Transverse colon (tissue), 4 donors: Measurements from ENCODE around the gene ODF2L. TPM values are rescaled to one million over a fixed set of nuclear protein-coding genes. Genes with fewer than 3 reads are reported as not detected.

Experiments
- DNase-seq: peaks from one replicate; pipeline ENCODE4 v3.0.0-alpha.2; 2019
- H3K27ac ChIP-seq, 4 donors: fragments of 200-600 bp; sonication (generic); 2 replicates each; pipeline ENCODE4 v1.5.1; 2016 to 2018; ENCODE audit warnings: inconsistent platforms in 4 of 4
- H3K27me3 ChIP-seq: fragments of 200-600 bp; sonication (generic); 2 replicates; pipeline ENCODE4 v1.5.1; 2017; ENCODE audit warnings: inconsistent platforms
- H3K36me3 ChIP-seq, 4 donors: fragments of 200-600 bp; sonication (generic); 2 replicates each; pipeline ENCODE4 v1.5.1; 2017 to 2019; ENCODE audit warnings: inconsistent platforms in 4 of 4
- H3K4me1 ChIP-seq, 4 donors: fragments of 200-600 bp; sonication (generic); 2 replicates each; pipeline ENCODE4 v1.5.1; 2017 to 2020; ENCODE audit warnings: inconsistent platforms in 4 of 4
- H3K4me3 ChIP-seq, 4 donors: fragments of 200-600 bp; sonication (generic); 1 replicate in 1 of 4; 2 replicates in 3 of 4; pipeline versions ENCODE4 v1.5.1 to v1.6.1; 2017 to 2019; ENCODE audit warnings: inconsistent platforms in 4 of 4
- H3K9me3 ChIP-seq, 2 donors: fragments of 200-600 bp; sonication (generic); 2 replicates each; pipeline ENCODE4 v1.5.1; 2017 to 2019; ENCODE audit warnings: inconsistent platforms in 2 of 2
- EP300 ChIP-seq: sonication (generic); formaldehyde crosslinking; IDR thresholded peaks from one replicate; pipeline ENCODE4 v1.6.1; 2017; ENCODE audit warnings: antibody characterized with exemption, low read depth
- POLR2A ChIP-seq: fragments of 450-650 bp; IDR thresholded peaks from one replicate; pipeline ENCODE4 v1.6.1; 2016; ENCODE audit warnings: antibody characterized with exemption, mild to moderate bottlenecking, moderate library complexity
- POLR2AphosphoS5 ChIP-seq, 3 donors: sonication (generic); formaldehyde crosslinking; IDR thresholded peaks; one replicate each; pipeline ENCODE4 v1.6.1; 2016; ENCODE audit warnings: antibody characterized with exemption in 3 of 3
- WGBS, 2 donors: methylation state at CpG; one replicate each; pipeline ENCODE4 v1.1.5; 2018; ENCODE audit warnings: low coverage in 1 of 2; 5-methylcytosine and 5-hydroxymethylcytosine counted together
- in situ Hi-C, 4 donors: fragments of 200-750 bp; cut with MboI; loops; one replicate each; pipeline versions ENCODE4 v1.15.0 to v1.15.1; 2017; ENCODE audit warnings: low sequenced_read_pairs in 3 of 4, low pct_ligation_motif_present in 1 of 4, low pct_unique_long_range_greater_than_20kb in 1 of 4
- intact Hi-C: fragments of 100-400 bp; cut with DNase I; formaldehyde crosslinking; loops from one replicate; pipeline ENCODE4 v1.15.1; 2023; ENCODE audit warnings: low total_unique reads
- total RNA-seq, 4 donors: library from RNA; depleted of rRNA; stranded (reverse); fragments of >200 nt; gene quantifications; one replicate each; pipeline ENCODE4 v1.1.0, GENCODE V29; 2016
- TF ChIP-seq, protein P1 (sequence below), 5 experiments: fragments of 200-600 bp in 3 of 5; fragments of 450-650 bp in 2 of 5; sonication (generic) in 3 of 5; IDR thresholded peaks; 1 replicate in 2 of 5; 2 replicates in 3 of 5; pipeline ENCODE4 v1.5.1; 2016 to 2017; ENCODE audit warnings: antibody characterized with exemption in 5 of 5, inconsistent platforms in 3 of 5, mild to moderate bottlenecking in 2 of 5, moderate library complexity in 1 of 5

Gene ODF2L
- total RNA-seq, 4 donors from 2014 or later, result 43.6 to 89.2 (median 55.9) TPM

DNA sequence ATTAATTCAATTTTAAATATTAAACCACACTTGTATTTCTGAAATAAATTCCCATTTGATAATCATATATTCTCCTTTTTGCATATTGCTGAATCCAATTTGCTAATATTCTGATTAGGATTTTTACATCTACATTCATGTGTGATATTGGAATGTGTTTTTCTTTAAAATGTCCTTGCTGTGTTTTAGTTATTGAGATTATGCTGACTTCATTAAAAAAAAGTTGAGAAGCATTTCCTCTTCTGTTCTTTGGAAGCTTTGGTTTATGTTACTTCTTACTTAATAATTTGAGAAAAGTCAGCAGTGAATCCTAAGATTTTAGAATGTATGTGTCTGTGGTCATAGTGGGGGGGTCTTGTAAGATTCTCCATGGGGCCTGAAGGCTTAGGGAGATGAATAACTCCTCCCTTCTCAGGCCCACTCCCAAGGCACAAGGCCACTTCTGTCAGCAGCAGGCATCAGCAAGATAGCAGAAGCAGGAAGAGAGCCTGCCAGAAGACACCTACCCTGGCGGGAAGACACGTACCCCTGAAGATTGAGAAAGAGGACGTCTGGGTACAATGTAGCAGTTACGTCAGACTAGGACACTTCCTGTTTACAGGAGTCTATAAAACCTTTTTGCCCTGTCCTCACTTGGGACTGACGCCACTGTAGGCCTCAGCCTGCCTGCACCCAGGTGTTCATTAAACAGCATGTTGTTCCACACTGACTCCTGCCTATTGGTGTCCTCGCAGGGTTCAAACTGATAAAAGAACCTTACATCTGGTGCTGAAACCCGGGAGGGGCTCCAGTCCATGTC is 56.9 kb downstream of the ODF2L start:
- H3K4me3 ChIP-seq, result no peak overlapping the region
- H3K36me3 ChIP-seq, result no peaks in the 10 kb centered on the region
- intact Hi-C loops, result no loop called here
- H3K9me3 ChIP-seq, result no peaks in the 10 kb centered on the region
- WGBS, 2 donors, result 65% methylated on average over 7 of the region's 7 CpGs; no CpG with 5 or more reads in 1 of the 2 donors
- TF ChIP-seq POLR2A (no peak), POLR2AphosphoS5 (IDR thresholded peaks at IDR 0.05) (no peak), EP300 (no peak)
- TF ChIP-seq, protein P1, sequence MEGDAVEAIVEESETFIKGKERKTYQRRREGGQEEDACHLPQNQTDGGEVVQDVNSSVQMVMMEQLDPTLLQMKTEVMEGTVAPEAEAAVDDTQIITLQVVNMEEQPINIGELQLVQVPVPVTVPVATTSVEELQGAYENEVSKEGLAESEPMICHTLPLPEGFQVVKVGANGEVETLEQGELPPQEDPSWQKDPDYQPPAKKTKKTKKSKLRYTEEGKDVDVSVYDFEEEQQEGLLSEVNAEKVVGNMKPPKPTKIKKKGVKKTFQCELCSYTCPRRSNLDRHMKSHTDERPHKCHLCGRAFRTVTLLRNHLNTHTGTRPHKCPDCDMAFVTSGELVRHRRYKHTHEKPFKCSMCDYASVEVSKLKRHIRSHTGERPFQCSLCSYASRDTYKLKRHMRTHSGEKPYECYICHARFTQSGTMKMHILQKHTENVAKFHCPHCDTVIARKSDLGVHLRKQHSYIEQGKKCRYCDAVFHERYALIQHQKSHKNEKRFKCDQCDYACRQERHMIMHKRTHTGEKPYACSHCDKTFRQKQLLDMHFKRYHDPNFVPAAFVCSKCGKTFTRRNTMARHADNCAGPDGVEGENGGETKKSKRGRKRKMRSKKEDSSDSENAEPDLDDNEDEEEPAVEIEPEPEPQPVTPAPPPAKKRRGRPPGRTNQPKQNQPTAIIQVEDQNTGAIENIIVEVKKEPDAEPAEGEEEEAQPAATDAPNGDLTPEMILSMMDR (IDR thresholded peaks at IDR 0.05), result no peak
- H3K27me3 ChIP-seq, result no peaks in the 10 kb centered on the region
- DNase-seq, result no peak
- no peaks in the 10 kb centered on the region for H3K4me1 ChIP-seq
- H3K27ac ChIP-seq, result no peak overlapping the region
- in situ Hi-C loops, result no loop called here

DNA sequence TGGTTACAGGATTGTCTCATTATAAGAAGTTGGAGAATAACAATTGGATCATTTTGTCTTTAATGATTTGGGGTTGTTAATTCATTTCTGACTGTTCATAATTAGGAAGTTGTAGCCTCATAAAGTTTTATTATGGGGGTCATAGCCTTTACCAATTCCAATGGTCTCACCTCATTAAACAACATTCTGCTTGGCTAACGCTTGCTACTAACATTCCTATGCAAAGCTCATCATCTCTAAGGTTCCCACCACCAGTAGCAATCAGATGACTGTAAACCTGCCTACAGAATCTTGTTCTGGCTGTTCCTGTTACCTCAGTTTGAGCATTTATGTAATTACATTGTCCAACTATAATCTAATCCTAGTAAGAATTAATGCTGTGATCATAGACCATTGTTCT is 60.2 kb downstream of the ODF2L start:
- no peak for DNase-seq
- WGBS, 2 donors, result 60 to 64% methylated on average over 1 of the region's 1 CpG
- no peak overlapping the region for H3K4me3 ChIP-seq
- H3K36me3 ChIP-seq, result no peaks in the 10 kb centered on the region
- no peaks in the 10 kb centered on the region for H3K9me3 ChIP-seq
- H3K27ac ChIP-seq, result no peak overlapping the region
- intact Hi-C loops (no loop called here), in situ Hi-C loops (no loop called here)
- TF ChIP-seq, protein P1 (IDR thresholded peaks at IDR 0.05), result no peak
- TF ChIP-seq EP300 (no peak), POLR2A (no peak), POLR2AphosphoS5 (IDR thresholded peaks at IDR 0.05) (no peak)
- H3K4me1 ChIP-seq, result no peaks in the 10 kb centered on the region
- no peaks in the 10 kb centered on the region for H3K27me3 ChIP-seq

DNA sequence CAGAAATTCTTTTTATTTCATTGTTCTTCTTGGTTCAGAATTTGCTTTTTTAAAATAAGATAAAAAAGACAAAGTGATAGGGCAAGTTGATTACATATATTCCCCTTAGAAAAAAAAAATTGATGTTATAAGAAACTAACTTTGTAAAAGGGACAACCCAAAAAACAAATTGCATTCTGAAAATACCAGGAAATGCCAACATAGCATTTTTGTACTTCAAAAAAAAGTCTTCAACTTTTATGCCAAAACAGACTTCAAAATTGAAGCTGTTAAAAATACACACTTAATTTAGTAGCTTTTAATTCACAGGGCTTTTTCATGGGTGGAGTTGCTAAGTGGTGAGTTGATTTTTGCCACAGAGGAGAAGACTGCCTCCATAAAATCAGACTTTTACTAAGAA is 70.9 kb downstream of the ODF2L start:
- H3K9me3 ChIP-seq, result no peaks in the 10 kb centered on the region
- no peak overlapping the region for H3K4me3 ChIP-seq
- in situ Hi-C loops (no loop called here), intact Hi-C loops (no loop called here)
- no peaks in the 10 kb centered on the region for H3K27me3 ChIP-seq
- DNase-seq, result no peak
- TF ChIP-seq POLR2A (no peak), EP300 (no peak), POLR2AphosphoS5 (IDR thresholded peaks at IDR 0.05) (no peak)
- TF ChIP-seq, protein P1 (IDR thresholded peaks at IDR 0.05), result no peak
- H3K27ac ChIP-seq, result no peak overlapping the region
- no peaks in the 10 kb centered on the region for H3K4me1 ChIP-seq
- H3K36me3 ChIP-seq, result no peaks in the 10 kb centered on the region

DNA sequence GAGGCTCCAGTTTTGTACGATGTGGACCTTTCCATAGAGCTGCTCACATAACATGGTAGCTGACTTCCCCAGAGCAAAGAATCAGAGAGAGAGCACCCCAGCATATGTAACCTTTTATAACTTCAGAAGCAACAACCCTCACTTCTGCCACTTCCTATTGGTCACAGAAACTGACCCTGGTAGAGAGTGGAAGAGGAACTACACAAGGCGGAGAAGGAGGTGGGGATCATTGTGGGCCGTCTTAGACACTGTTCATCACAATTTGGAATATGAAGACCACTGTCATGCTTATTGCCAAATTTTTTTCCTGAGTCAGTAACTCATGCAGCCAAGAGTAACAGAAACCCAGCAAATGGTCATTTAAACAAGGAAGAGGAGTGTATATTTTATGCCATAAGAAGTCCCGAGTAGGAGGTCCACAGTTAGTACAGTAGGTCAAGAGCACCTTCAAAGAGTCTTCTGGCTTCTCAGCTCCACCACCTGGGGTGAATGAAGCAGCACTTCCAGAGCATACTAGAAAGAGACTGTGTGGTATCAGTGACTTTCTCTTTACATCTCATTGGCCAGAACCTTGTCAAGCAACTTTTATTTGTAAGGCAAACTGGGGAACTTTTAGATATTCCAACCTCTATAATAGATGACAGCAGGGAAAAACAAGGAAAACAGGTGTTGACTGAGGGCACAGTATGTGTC is 71.8 kb downstream of the ODF2L start:
- Histone ChIP-seq H3K36me3 (no peaks in the 10 kb centered on the region), H3K9me3 (no peaks in the 10 kb centered on the region), H3K4me1 (no peaks in the 10 kb centered on the region), H3K27ac (no peak overlapping the region), H3K27me3 (no peaks in the 10 kb centered on the region), H3K4me3 (no peak overlapping the region)
- intact Hi-C loops (no loop called here), in situ Hi-C loops (no loop called here)
- TF ChIP-seq POLR2A (no peak), POLR2AphosphoS5 (IDR thresholded peaks at IDR 0.05) (no peak), EP300 (no peak)
- TF ChIP-seq, protein P1 (IDR thresholded peaks at IDR 0.05), result no peak
- 82 to 86% methylated on average over 3 to 4 of the region's 4 CpGs for WGBS, 2 donors
- DNase-seq, result no peak
